CD1c-positive myeloid dendritic cell (primary cell): Measurements from ENCODE around the gene MRPL4.
A peak's percentile ranks its signal among the peaks of the same experiment; 100 is the strongest.
"Not testable (repeated sequence)": the region's sequence is repeated elsewhere in the genome, so short reads cannot be mapped to it uniquely, and the experiment has no call there.

ENCODE experiments used
- DNase-seq: peaks from one replicate; pipeline ENCODE4 v3.0.0-alpha.2; 2016; ENCODE audit errors: extremely low spot score

The MRPL4 gene

GRCh38 chr19:10230173-10230860, 21.7 kb upstream of the MRPL4 start:
- DNase-seq = peak; percentile 49

DNA sequence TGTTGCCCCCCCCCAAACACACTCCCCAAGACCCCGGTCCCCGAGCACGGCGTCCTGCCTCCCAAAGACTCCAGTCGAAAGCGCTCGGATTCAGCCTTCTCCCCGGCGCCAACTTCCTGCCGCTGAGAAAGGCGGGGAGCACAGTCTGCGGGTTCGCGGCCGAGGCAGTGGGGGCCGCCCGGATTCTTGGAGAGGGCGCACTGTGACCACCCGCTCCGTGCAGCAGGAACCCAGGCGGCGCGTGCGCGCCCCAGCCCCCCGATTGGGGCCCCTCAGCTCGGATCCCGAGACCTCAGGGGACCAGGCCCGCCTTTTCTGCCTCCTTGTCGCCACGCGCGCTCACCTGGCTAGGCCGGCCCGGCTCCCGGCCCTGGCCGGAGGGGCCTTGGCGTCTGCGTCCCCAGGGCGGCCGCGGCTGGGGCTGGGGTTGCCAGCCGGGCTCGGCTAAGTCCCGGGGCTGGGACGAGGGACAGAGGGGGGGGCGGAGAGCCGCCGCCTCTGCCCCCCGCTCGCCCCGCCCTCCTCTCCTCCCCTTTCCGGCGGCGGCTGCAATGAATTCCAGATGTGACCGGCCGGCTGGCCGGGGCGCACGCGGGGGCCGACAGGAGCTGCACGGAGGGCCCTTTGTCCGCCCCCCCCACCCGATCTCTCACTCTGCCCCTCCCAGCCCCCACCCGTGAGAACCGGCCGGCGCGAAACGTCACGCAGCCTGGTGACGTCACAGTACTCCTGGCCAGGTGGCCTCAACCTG, 21.0 kb upstream of the MRPL4 start, which contains the start of gene S1PR2:
S1PR2 (minus strand) TSS at position 471 of the 751 bp plus-strand sequence. CDS start 6,426 bp downstream, outside the sequence.
- peak; percentile 75 for DNase-seq

GRCh38 chr19:10231612-10232228, 20.3 kb upstream of the MRPL4 start:
- no peak for DNase-seq

DNA sequence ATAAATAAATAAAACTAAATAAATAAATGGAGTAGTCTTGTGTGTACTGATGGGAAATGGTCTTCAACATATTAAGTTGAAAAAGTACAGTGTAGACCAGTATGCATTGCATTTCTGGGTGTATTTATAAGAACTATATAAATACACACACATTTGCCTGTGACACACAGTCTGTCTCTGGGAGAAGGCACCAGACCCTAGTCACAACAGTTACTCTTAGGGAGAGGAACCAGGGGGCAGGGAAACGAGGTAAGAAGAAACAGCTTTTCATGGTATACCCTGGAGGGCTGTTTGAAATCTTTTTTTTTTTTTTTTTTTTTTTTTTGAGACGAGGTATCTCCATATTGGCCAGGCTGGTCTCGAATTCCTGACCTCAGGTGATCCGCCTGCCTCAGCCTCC, 18.1 kb upstream of the MRPL4 start:
- no peak for DNase-seq

DNA sequence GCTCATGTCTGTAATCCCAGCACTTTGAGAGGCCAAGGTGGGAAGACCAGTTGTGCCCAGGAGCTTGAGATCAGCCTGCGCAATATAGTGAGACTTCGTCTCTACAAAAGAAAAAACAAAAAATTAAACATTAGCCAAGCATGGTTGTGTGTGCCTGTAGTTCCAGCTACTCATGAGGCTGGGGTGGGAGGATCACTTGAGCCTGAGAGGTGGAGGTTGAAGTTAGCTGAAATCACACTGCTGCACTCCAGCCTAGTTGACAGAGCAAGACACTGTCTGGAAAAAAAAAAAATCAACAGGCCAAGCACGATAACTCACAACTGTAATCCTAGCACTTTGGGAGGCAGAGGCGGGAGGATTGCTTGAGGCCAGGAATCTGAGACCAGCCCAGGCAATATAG, 17.0 kb upstream of the MRPL4 start:
- DNase-seq = no peak

DNA sequence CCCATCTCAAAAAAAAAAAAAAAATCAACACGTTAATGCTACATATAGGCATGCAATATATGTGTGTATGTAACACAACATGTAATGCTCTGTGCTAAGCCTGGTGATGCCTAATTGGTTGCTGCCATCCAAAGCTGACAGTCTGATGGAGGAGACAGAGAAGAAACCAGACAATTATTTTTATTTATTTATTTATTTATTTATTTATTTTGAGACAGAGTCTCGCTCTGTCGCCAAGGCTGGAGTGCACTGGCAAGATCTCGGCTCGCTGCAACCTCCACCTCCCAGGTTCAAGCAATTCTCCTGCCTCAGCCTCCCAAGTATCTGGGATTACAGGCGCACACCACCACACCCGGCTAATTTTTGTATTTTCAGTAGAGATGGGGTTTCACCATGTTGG, 16.6 kb upstream of the MRPL4 start:
- DNase-seq = not testable (repeated sequence)

DNA sequence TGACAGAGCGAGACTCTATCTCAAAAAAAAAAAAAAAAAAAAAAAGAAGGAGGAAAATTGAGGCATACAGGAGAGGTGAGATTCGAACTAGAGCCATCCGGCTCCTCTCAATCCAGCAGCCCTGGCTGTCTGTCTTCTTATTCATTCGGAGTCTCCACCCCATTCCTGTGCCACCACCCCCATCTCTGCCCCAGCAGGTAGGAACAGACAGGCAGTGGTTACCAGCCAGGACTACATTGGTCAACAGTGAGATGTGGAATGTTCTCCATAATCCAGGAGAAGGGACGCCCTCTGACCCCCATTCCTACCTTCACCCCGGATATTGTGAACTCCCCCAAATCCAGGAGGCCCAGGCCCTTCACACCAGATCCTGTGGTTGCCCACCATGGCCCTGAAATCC, 14.3 kb upstream of the MRPL4 start:
- DNase-seq = no peak

GRCh38 chr19:10238172-10238783, 13.7 kb upstream of the MRPL4 start:
- DNase-seq = peak; percentile 29

- not testable (repeated sequence) for DNase-seq
Measured at GRCh38 chr19:10241826-10242449, 10.1 kb upstream of the MRPL4 start.

DNA sequence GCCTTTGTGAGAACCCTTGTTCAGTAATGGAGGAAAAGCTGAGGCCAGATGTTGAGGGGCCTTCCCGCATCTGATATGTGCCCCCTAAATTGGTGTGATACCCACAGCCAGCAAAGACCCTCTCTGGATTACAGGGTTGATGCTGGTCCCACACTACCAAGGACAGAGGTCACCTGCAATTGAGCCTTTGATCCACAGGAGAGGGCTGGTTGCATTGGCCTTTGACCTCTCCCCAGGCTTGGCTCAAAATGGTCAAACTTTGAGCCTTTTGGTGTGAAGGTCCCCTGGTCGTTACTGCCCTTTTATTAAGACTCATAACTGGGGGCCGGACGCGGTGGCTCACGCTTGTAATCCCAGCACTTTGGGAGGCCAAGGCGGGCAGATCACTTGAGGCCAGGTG, 8.4 kb upstream of the MRPL4 start:
- no peak for DNase-seq

DNA sequence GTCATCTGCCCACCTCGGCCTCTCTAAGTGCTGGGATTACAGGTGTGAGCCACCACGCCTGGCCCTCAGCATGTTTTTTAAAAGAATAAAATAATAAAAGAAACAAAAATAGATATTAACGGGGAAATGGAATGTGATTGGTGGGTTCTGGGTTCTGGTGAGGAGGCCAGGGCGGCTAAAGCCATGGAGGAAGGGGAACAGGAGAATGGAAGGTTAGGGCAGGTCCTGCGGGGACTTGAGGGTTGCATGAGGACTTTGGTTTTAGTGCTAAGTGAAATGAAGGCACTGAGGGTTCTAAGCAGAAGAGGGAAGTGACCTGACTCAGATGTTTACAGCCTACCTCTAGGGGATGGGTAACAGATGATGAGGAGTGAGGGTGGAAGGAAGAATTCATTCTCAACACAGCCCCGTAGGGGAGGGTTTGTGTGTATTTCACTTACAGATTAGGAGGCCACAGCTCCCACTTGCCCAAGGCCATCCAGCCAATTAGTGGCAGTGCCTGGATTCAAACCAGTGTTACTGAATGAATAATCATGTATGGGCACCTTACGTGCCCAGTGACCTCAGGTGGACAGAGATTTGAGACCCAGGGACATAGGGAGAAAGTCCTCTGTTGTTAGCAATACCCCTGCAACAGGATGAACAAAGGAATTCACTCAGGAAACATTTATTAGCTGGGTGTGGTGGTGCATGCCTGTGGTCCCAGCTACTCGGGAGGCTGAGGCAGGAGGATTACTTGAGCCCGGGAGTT, 6.7 kb upstream of the MRPL4 start:
- DNase-seq = no peak

- DNase-seq = no peak
Measured at GRCh38 chr19:10246511-10246910, 5.5 kb upstream of the MRPL4 start.

DNA sequence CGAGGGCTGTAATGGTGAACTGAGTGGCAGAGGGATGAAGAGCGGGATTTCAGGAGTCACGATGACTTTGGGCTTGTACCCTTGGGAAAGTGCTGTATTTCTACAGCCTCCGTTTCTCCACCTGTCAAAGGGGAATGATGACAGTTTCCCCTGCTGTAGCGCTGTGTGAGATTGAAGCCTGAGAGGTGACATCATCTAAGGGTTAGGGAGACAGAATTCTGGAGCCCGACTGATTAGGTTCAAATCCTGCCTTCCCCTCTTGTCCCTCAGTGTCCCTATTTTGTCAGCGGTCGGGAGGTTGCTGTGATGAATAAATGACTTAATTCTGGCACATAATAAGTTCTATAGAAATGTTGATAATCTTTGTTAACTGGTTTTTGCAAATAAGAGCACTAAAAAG, 693 bp downstream of the MRPL4 start:
- no peak for DNase-seq

- no peak for DNase-seq
Measured at GRCh38 chr19:10254244-10254643, 2.2 kb downstream of the MRPL4 start.

- DNase-seq = no peak
Measured at GRCh38 chr19:10255358-10255757, 3.3 kb downstream of the MRPL4 start.

- DNase-seq = no peak
Measured at GRCh38 chr19:10256551-10256950, 4.5 kb downstream of the MRPL4 start.

DNA sequence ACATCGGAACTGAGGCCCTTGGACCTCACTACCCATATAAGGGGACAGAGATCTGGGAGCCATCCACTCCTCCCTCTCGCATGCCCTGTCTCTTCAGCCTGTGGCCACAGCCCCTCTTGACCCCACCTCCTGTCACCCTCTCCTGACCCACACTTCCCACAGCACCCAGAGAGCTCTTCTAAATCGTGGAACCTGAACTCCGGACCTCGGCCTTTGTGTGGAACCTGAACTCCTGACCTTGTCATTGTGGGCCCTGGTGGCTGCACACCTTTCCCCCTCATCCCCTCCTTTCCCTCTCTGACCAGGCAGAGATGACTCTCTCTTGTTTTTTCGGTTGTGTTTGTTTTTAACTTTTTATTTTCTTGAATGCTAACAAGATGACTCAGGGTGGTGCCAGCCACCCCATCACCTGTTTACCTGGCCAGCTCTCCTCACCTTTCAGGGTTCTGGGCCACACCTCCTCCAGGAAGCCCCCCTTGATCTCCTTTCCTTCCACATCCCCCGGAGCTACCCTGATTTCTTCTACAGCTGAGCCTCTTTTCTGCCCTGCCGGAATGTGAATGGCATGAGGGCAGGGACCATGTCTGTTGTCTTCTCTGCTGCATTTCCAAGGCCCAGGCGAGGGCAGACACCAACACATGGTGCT, 5.1 kb downstream of the MRPL4 start:
- DNase-seq = no peak

GRCh38 chr19:10258080-10258710, 6.2 kb downstream of the MRPL4 start:
- no peak for DNase-seq

GRCh38 chr19:10259162-10259905, 7.3 kb downstream of the MRPL4 start:
- peak; percentile 94 for DNase-seq
